Measurements from ENCODE around the gene GRIN2A.

GRIN2A gene

GRCh38 chr16:10022098-10022497 is 160.1 kb downstream of the GRIN2A start:
- Histone ChIP-seq H3K9me3 (replicated peaks; ENCODE audit: insufficient read depth, low read length) (no peaks in the 10 kb centered on the region), H3K4me1 (ENCODE audit: low read length) (no peaks in the 10 kb centered on the region), H3K9me2 (replicated peaks; ENCODE audit: insufficient read depth, low read length) (no peaks in the 10 kb centered on the region), H3F3A (ENCODE audit: insufficient read depth, low read length) (no peaks in the 10 kb centered on the region), H3K79me2 (ENCODE audit: low read length) (no peaks in the 10 kb centered on the region), H3K4me2 (ENCODE audit: low read depth, low read length) (no peak overlapping the region), H3K36me3 (replicated peaks; ENCODE audit: insufficient read depth, low read length) (no peaks in the 10 kb centered on the region), H3K4me3 (ENCODE audit: low read length) (no peak overlapping the region), H2AFZ (ENCODE audit: low read length) (no peak overlapping the region), H3K27me3 (replicated peaks; ENCODE audit: insufficient read depth, low read length) (no peaks in the 10 kb centered on the region), H3K27ac (ENCODE audit: low read length) (no peak overlapping the region), H4K20me1 (ENCODE audit: insufficient read depth, low read length) (no peaks in the 10 kb centered on the region), H3K9ac (ENCODE audit: low read length) (no peak overlapping the region)
- DNase-seq, result no peak
- TF ChIP-seq EZH2 (optimal IDR thresholded peaks at IDR 0.05; ENCODE audit: low read depth, low read length), result no peak
- no peak for TF ChIP-seq CTCF (IDR thresholded peaks at IDR 0.05; ENCODE audit: low read length)
- TF ChIP-seq EZH2phosphoT487 (IDR thresholded peaks at IDR 0.05; ENCODE audit: low read length), result no peak

GRCh38 chr16:10020866-10021265 is 161.4 kb downstream of the GRIN2A start:
- Histone ChIP-seq H3K9ac (ENCODE audit: low read length) (no peak overlapping the region), H3K4me2 (ENCODE audit: low read depth, low read length) (no peak overlapping the region), H2AFZ (ENCODE audit: low read length) (no peak overlapping the region), H3K27ac (ENCODE audit: low read length) (no peak overlapping the region), H3K4me1 (ENCODE audit: low read length) (no peaks in the 10 kb centered on the region), H3K9me2 (replicated peaks; ENCODE audit: insufficient read depth, low read length) (no peaks in the 10 kb centered on the region), H3K36me3 (replicated peaks; ENCODE audit: insufficient read depth, low read length) (no peaks in the 10 kb centered on the region), H3K27me3 (replicated peaks; ENCODE audit: insufficient read depth, low read length) (no peaks in the 10 kb centered on the region), H4K20me1 (ENCODE audit: insufficient read depth, low read length) (no peaks in the 10 kb centered on the region), H3K4me3 (ENCODE audit: low read length) (no peak overlapping the region), H3K9me3 (replicated peaks; ENCODE audit: insufficient read depth, low read length) (no peaks in the 10 kb centered on the region), H3K79me2 (ENCODE audit: low read length) (no peaks in the 10 kb centered on the region), H3F3A (ENCODE audit: insufficient read depth, low read length) (no peaks in the 10 kb centered on the region)
- DNase-seq, result no peak
- TF ChIP-seq EZH2phosphoT487 (IDR thresholded peaks at IDR 0.05; ENCODE audit: low read length) (no peak), CTCF (IDR thresholded peaks at IDR 0.05; ENCODE audit: low read length) (no peak), EZH2 (optimal IDR thresholded peaks at IDR 0.05; ENCODE audit: low read depth, low read length) (no peak)

GRCh38 chr16:10016752-10017151 is 165.5 kb downstream of the GRIN2A start:
- Histone ChIP-seq H3K36me3 (replicated peaks; ENCODE audit: insufficient read depth, low read length) (no peaks in the 10 kb centered on the region), H3F3A (ENCODE audit: insufficient read depth, low read length) (no peaks in the 10 kb centered on the region), H3K4me1 (ENCODE audit: low read length) (no peaks in the 10 kb centered on the region), H3K4me3 (ENCODE audit: low read length) (no peak overlapping the region), H3K9me3 (replicated peaks; ENCODE audit: insufficient read depth, low read length) (no peaks in the 10 kb centered on the region), H3K27me3 (replicated peaks; ENCODE audit: insufficient read depth, low read length) (no peaks in the 10 kb centered on the region), H3K4me2 (ENCODE audit: low read depth, low read length) (no peak overlapping the region), H3K79me2 (ENCODE audit: low read length) (no peaks in the 10 kb centered on the region), H3K27ac (ENCODE audit: low read length) (no peak overlapping the region), H2AFZ (ENCODE audit: low read length) (no peak overlapping the region), H3K9ac (ENCODE audit: low read length) (no peak overlapping the region), H4K20me1 (ENCODE audit: insufficient read depth, low read length) (no peaks in the 10 kb centered on the region), H3K9me2 (replicated peaks; ENCODE audit: insufficient read depth, low read length) (no peaks in the 10 kb centered on the region)
- TF ChIP-seq EZH2 (optimal IDR thresholded peaks at IDR 0.05; ENCODE audit: low read depth, low read length) (no peak), CTCF (IDR thresholded peaks at IDR 0.05; ENCODE audit: low read length) (no peak), EZH2phosphoT487 (IDR thresholded peaks at IDR 0.05; ENCODE audit: low read length) (no peak)
- DNase-seq, result no peak
